ENCODE data around the gene EMB. TPM values are rescaled to one million over a fixed set of nuclear protein-coding genes. Genes with fewer than 3 reads are reported as not detected.
"Not testable (repeated sequence)": the region's sequence is repeated elsewhere in the genome, so short reads cannot be mapped to it uniquely, and the experiment has no call there.

The EMB gene
- total and polyA plus RNA-seq, 7 donors = 0.42 to 4.3 (median 2.8) TPM

- intact Hi-C loops (cut with DNase I) = no loop called here
- no peak for ATAC-seq
- WGBS, 3 donors = 85 to 88% (median 87%) methylated on average over 6 of the region's 6 CpGs
These were observed 4.3 kb upstream of the EMB start for GRCh38 chr5:50445296-50445949.

GRCh38 chr5:50442559-50443539 lies 1.8 kb upstream of the EMB start:
- not testable (repeated sequence) for ATAC-seq, H3K27ac ChIP-seq
- WGBS, 3 donors = 21 to 27% (median 24%) methylated on average over 3 of the region's 4 CpGs

More at GRCh38 chr5:50445296-50445949, 4.3 kb upstream of the EMB start:
- no peak for DNase-seq
- Histone ChIP-seq H3K4me1 (no peaks in the 10 kb centered on the region), H3K4me3 (no peak overlapping the region), H3K9me3 (no peaks in the 10 kb centered on the region), H3K27me3 (ENCODE audit: insufficient read depth in 3 of 3, low read length in 2 of 3) (no peaks in the 10 kb centered on the region), H3K36me3 (ENCODE audit: insufficient read depth in 1 of 2, low read depth in 1 of 2) (no peaks in the 10 kb centered on the region), H3K27ac (no peak overlapping the region)
- TF ChIP-seq CTCF (IDR thresholded peaks at IDR 0.05) = no peak

GRCh38 chr5:50441493-50441955 lies 436 bp upstream of the EMB start:
- intact Hi-C loops (cut with DNase I) = no loop called here
- ATAC-seq = no peak
- Histone ChIP-seq H3K4me1 (no peaks in the 10 kb centered on the region), H3K27me3 (ENCODE audit: insufficient read depth in 3 of 3, low read length in 2 of 3) (peaks cover 0 to 4% (median 2%) of the 10 kb centered on the region in 3 donors), H3K27ac (no peak overlapping the region), H3K4me3 (peak overlapping the region; percentile 51), H3K36me3 (ENCODE audit: insufficient read depth in 1 of 2, low read depth in 1 of 2) (no peaks in the 10 kb centered on the region), H3K9me3 (no peaks in the 10 kb centered on the region)
- no peak for DNase-seq
- TF ChIP-seq CTCF (IDR thresholded peaks at IDR 0.05) = no peak
- 11 to 14% (median 13%) methylated on average over 9 of the region's 9 CpGs for WGBS, 3 donors

More at GRCh38 chr5:50442559-50443539, 1.8 kb upstream of the EMB start:
- intact Hi-C loops (cut with DNase I); H3K27me3 ChIP-seq (ENCODE audit: insufficient read depth in 3 of 3, low read length in 2 of 3); H3K4me3 ChIP-seq; H3K36me3 ChIP-seq (ENCODE audit: insufficient read depth in 1 of 2, low read depth in 1 of 2); DNase-seq; H3K4me1 ChIP-seq; H3K9me3 ChIP-seq: not testable (repeated sequence)

GRCh38 chr5:50439221-50439620 lies 1.9 kb downstream of the EMB start:
- DNase-seq (no peak), ATAC-seq (no peak)
- no peak overlapping the region for H3K27ac ChIP-seq
- H3K9me3 ChIP-seq = no peaks in the 10 kb centered on the region
- intact Hi-C loops (cut with DNase I) = no loop called here
- H3K27me3 ChIP-seq (ENCODE audit: insufficient read depth in 3 of 3, low read length in 2 of 3) = peaks cover 0 to 4% (median 2%) of the 10 kb centered on the region in 3 donors
- no peaks in the 10 kb centered on the region for H3K4me1 ChIP-seq
- H3K4me3 ChIP-seq = no peak overlapping the region
- no peak for TF ChIP-seq CTCF (IDR thresholded peaks at IDR 0.05)
- H3K36me3 ChIP-seq (ENCODE audit: insufficient read depth in 1 of 2, low read depth in 1 of 2) = no peaks in the 10 kb centered on the region
- 59 to 75% (median 61%) methylated on average over 3 of the region's 3 CpGs for WGBS, 3 donors

GRCh38 chr5:50438060-50438459 lies 3.0 kb downstream of the EMB start:
- H3K27ac ChIP-seq; H3K4me1 ChIP-seq; ATAC-seq; intact Hi-C loops (cut with DNase I); DNase-seq; H3K4me3 ChIP-seq; H3K9me3 ChIP-seq; H3K27me3 ChIP-seq (ENCODE audit: insufficient read depth in 3 of 3, low read length in 2 of 3); H3K36me3 ChIP-seq (ENCODE audit: insufficient read depth in 1 of 2, low read depth in 1 of 2): not testable (repeated sequence)
- WGBS, 3 donors = 49 to 69% (median 56%) methylated on average over 2 of the region's 3 CpGs

Measured in psoas muscle (tissue), 8 donors.